HEK293 (cell line): ENCODE results near the gene SLC25A25.

Experiments
- BCL11A ChIP-seq: fragments of 450-650 bp; formaldehyde crosslinking; IDR thresholded peaks from 2 replicates; pipeline ENCODE4 v1.5.1; 2016; ENCODE audit warnings: low read depth, missing biosample characterization, missing genetic modification characterization
- HOXA7 ChIP-seq: sonication (generic); formaldehyde crosslinking; IDR thresholded peaks from 2 replicates; pipeline ENCODE4 v1.8.1; 2022; ENCODE audit warnings: missing genetic modification reagents, borderline replicate concordance
- MYNN ChIP-seq: fragments of 450-650 bp; formaldehyde crosslinking; IDR thresholded peaks from 2 replicates; pipeline ENCODE4 v1.5.1; 2016; ENCODE audit warnings: missing biosample characterization, missing genetic modification characterization, borderline replicate concordance
- ZBTB7A ChIP-seq: fragments of 450-650 bp; formaldehyde crosslinking; IDR thresholded peaks from 2 replicates; pipeline ENCODE4 v1.5.1; 2016; ENCODE audit warnings: low read depth, missing biosample characterization, missing genetic modification characterization
- ZNF121 ChIP-seq: fragments of 450-650 bp; formaldehyde crosslinking; IDR thresholded peaks from 2 replicates; pipeline ENCODE4 v1.5.1; 2016; ENCODE audit warnings: missing biosample characterization, missing genetic modification characterization
- ZNF311 ChIP-seq: fragments of 450-650 bp; formaldehyde crosslinking; IDR thresholded peaks from 2 replicates; pipeline ENCODE4 v1.5.1; 2017; ENCODE audit warnings: missing biosample characterization, missing genetic modification characterization, borderline replicate concordance
- ZNF529 ChIP-seq: fragments of 450-650 bp; formaldehyde crosslinking; IDR thresholded peaks from 2 replicates; pipeline ENCODE4 v1.5.1; 2017; ENCODE audit warnings: missing genetic modification characterization, missing biosample characterization; ENCODE audit not compliant: insufficient replicate concordance
- ZNF776 ChIP-seq: fragments of 450-650 bp; formaldehyde crosslinking; IDR thresholded peaks from 2 replicates; pipeline ENCODE4 v1.5.0; 2017; ENCODE audit warnings: missing biosample characterization, missing genetic modification characterization, borderline replicate concordance
- TF ChIP-seq, protein P1 (sequence below): fragments of 450-650 bp; formaldehyde crosslinking; IDR thresholded peaks from 2 replicates; pipeline ENCODE4 v1.5.1; 2016; ENCODE audit warnings: missing biosample characterization, missing genetic modification characterization
- TF ChIP-seq, protein P2 (sequence below): fragments of 450-650 bp; formaldehyde crosslinking; conservative IDR thresholded peaks from 2 replicates; pipeline ENCODE4 v1.5.1; 2016; ENCODE audit warnings: low read depth, missing biosample characterization, missing genetic modification characterization
- TF ChIP-seq, protein P3 (sequence below): fragments of 450-650 bp; formaldehyde crosslinking; IDR thresholded peaks from 2 replicates; pipeline ENCODE4 v1.5.1; 2016; ENCODE audit warnings: missing biosample characterization, missing genetic modification characterization
- TF ChIP-seq, protein P4 (sequence below): fragments of 450-650 bp; formaldehyde crosslinking; IDR thresholded peaks from 2 replicates; pipeline ENCODE4 v1.5.1; 2016; ENCODE audit warnings: missing biosample characterization, missing genetic modification characterization
- TF ChIP-seq, protein P5 (sequence below): fragments of 450-650 bp; formaldehyde crosslinking; conservative IDR thresholded peaks from 2 replicates; pipeline ENCODE4 v1.5.1; 2016; ENCODE audit warnings: low read depth, missing biosample characterization, missing genetic modification characterization

DNA sequence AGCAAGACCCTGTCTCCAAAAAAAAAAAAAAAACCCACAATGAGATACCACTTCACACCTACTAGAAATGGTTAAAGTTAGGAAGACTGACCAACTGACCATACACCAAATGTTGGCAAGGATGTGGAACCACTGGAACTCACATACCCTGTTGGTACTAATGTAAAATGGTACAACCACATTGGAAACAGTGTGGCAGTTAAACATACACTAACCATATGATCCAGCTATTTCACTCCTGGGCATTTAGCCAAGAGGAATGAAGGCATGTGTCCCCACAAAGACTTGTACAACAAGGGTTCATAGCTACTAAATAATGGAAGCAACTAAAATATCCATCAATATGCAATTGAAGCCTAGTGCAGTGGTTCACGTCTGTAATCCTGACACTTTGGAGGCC, 22.2 kb upstream of the SLC25A25 start:
- TF ChIP-seq, protein P1, sequence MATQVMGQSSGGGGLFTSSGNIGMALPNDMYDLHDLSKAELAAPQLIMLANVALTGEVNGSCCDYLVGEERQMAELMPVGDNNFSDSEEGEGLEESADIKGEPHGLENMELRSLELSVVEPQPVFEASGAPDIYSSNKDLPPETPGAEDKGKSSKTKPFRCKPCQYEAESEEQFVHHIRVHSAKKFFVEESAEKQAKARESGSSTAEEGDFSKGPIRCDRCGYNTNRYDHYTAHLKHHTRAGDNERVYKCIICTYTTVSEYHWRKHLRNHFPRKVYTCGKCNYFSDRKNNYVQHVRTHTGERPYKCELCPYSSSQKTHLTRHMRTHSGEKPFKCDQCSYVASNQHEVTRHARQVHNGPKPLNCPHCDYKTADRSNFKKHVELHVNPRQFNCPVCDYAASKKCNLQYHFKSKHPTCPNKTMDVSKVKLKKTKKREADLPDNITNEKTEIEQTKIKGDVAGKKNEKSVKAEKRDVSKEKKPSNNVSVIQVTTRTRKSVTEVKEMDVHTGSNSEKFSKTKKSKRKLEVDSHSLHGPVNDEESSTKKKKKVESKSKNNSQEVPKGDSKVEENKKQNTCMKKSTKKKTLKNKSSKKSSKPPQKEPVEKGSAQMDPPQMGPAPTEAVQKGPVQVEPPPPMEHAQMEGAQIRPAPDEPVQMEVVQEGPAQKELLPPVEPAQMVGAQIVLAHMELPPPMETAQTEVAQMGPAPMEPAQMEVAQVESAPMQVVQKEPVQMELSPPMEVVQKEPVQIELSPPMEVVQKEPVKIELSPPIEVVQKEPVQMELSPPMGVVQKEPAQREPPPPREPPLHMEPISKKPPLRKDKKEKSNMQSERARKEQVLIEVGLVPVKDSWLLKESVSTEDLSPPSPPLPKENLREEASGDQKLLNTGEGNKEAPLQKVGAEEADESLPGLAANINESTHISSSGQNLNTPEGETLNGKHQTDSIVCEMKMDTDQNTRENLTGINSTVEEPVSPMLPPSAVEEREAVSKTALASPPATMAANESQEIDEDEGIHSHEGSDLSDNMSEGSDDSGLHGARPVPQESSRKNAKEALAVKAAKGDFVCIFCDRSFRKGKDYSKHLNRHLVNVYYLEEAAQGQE (tag by site-specific recombination): no peak
- TF ChIP-seq ZNF311 (tag by site-specific recombination): no peak
- no peak for TF ChIP-seq BCL11A (tag by site-specific recombination)
- no peak for TF ChIP-seq MYNN
- TF ChIP-seq ZNF121 (tag by site-specific recombination): no peak
- TF ChIP-seq ZBTB7A (tag by site-specific recombination): no peak
- TF ChIP-seq, protein P2, sequence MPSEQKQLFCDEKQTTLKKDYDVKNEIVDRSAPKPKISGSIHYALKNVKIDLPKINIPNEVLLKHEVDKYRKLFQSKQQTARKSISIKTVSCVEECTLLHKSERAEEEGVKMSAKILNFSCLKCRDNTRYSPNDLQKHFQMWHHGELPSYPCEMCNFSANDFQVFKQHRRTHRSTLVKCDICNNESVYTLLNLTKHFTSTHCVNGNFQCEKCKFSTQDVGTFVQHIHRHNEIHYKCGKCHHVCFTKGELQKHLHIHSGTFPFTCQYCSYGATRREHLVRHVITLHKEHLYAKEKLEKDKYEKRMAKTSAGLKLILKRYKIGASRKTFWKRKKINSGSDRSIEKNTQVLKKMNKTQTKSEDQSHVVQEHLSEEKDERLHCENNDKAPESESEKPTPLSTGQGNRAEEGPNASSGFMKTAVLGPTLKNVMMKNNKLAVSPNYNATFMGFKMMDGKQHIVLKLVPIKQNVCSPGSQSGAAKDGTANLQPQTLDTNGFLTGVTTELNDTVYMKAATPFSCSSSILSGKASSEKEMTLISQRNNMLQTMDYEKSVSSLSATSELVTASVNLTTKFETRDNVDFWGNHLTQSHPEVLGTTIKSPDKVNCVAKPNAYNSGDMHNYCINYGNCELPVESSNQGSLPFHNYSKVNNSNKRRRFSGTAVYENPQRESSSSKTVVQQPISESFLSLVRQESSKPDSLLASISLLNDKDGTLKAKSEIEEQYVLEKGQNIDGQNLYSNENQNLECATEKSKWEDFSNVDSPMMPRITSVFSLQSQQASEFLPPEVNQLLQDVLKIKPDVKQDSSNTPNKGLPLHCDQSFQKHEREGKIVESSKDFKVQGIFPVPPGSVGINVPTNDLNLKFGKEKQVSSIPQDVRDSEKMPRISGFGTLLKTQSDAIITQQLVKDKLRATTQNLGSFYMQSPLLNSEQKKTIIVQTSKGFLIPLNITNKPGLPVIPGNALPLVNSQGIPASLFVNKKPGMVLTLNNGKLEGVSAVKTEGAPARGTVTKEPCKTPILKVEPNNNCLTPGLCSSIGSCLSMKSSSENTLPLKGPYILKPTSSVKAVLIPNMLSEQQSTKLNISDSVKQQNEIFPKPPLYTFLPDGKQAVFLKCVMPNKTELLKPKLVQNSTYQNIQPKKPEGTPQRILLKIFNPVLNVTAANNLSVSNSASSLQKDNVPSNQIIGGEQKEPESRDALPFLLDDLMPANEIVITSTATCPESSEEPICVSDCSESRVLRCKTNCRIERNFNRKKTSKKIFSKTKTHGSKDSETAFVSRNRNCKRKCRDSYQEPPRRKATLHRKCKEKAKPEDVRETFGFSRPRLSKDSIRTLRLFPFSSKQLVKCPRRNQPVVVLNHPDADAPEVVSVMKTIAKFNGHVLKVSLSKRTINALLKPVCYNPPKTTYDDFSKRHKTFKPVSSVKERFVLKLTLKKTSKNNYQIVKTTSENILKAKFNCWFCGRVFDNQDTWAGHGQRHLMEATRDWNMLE (tag by site-specific recombination): no peak
- TF ChIP-seq ZNF529 (tag by site-specific recombination): no peak
- TF ChIP-seq, protein P3, sequence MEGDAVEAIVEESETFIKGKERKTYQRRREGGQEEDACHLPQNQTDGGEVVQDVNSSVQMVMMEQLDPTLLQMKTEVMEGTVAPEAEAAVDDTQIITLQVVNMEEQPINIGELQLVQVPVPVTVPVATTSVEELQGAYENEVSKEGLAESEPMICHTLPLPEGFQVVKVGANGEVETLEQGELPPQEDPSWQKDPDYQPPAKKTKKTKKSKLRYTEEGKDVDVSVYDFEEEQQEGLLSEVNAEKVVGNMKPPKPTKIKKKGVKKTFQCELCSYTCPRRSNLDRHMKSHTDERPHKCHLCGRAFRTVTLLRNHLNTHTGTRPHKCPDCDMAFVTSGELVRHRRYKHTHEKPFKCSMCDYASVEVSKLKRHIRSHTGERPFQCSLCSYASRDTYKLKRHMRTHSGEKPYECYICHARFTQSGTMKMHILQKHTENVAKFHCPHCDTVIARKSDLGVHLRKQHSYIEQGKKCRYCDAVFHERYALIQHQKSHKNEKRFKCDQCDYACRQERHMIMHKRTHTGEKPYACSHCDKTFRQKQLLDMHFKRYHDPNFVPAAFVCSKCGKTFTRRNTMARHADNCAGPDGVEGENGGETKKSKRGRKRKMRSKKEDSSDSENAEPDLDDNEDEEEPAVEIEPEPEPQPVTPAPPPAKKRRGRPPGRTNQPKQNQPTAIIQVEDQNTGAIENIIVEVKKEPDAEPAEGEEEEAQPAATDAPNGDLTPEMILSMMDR: no peak
- TF ChIP-seq ZNF776 (tag by site-specific recombination): no peak
- TF ChIP-seq HOXA7: no peak
- TF ChIP-seq, protein P4, sequence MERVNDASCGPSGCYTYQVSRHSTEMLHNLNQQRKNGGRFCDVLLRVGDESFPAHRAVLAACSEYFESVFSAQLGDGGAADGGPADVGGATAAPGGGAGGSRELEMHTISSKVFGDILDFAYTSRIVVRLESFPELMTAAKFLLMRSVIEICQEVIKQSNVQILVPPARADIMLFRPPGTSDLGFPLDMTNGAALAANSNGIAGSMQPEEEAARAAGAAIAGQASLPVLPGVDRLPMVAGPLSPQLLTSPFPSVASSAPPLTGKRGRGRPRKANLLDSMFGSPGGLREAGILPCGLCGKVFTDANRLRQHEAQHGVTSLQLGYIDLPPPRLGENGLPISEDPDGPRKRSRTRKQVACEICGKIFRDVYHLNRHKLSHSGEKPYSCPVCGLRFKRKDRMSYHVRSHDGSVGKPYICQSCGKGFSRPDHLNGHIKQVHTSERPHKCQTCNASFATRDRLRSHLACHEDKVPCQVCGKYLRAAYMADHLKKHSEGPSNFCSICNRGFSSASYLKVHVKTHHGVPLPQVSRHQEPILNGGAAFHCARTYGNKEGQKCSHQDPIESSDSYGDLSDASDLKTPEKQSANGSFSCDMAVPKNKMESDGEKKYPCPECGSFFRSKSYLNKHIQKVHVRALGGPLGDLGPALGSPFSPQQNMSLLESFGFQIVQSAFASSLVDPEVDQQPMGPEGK (tag by site-specific recombination): no peak
- TF ChIP-seq, protein P5, sequence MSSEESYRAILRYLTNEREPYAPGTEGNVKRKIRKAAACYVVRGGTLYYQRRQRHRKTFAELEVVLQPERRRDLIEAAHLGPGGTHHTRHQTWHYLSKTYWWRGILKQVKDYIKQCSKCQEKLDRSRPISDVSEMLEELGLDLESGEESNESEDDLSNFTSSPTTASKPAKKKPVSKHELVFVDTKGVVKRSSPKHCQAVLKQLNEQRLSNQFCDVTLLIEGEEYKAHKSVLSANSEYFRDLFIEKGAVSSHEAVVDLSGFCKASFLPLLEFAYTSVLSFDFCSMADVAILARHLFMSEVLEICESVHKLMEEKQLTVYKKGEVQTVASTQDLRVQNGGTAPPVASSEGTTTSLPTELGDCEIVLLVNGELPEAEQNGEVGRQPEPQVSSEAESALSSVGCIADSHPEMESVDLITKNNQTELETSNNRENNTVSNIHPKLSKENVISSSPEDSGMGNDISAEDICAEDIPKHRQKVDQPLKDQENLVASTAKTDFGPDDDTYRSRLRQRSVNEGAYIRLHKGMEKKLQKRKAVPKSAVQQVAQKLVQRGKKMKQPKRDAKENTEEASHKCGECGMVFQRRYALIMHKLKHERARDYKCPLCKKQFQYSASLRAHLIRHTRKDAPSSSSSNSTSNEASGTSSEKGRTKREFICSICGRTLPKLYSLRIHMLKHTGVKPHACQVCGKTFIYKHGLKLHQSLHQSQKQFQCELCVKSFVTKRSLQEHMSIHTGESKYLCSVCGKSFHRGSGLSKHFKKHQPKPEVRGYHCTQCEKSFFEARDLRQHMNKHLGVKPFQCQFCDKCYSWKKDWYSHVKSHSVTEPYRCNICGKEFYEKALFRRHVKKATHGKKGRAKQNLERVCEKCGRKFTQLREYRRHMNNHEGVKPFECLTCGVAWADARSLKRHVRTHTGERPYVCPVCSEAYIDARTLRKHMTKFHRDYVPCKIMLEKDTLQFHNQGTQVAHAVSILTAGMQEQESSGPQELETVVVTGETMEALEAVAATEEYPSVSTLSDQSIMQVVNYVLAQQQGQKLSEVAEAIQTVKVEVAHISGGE (tag by site-specific recombination): no peak
